Common myeloid progenitor, CD34-positive (primary cell): ENCODE data around the gene NCS1.

Experiments
- CTCF ChIA-PET: fragments of 350-600 bp; sonication (Branson Sonifier 250); formaldehyde crosslinking; loops from one replicate; lab custom pipeline; 2021; ENCODE audit warnings: antibody characterized with exemption; lab: Charles Lee
- POLR2A ChIA-PET: fragments of 350-600 bp; sonication (Branson Sonifier 250); formaldehyde crosslinking; loops from one replicate; lab custom pipeline; 2021; ENCODE audit warnings: antibody characterized with exemption; lab: Charles Lee
- DNase-seq, 3 donors: peaks; one replicate each; pipeline versions ENCODE4 v3.0.0 to v3.0.0-alpha.2; 2013
- H3K27ac ChIP-seq, 2 experiments: 1 replicate in 1 of 2; 2 replicates in 1 of 2; pipeline ENCODE4 v1.7.0; 2013; ENCODE audit warnings: inconsistent platforms in 2 of 2, low read length in 2 of 2, mild to moderate bottlenecking in 2 of 2, low read depth in 1 of 2, moderate library complexity in 1 of 2; ENCODE audit not compliant: severe bottlenecking in 2 of 2, insufficient read depth in 1 of 2, poor library complexity in 1 of 2
- H3K27me3 ChIP-seq, 5 experiments: replicated peaks in 2 of 5; 1 replicate in 3 of 5; 2 replicates in 2 of 5; pipeline versions ENCODE4 v1.6.1 to v1.7.0; 2013; ENCODE audit warnings: low read length in 4 of 5, mild to moderate bottlenecking in 2 of 5, moderate library complexity in 2 of 5, inconsistent platforms in 1 of 5; ENCODE audit not compliant: insufficient read depth in 5 of 5, control insufficient read depth in 4 of 5
- H3K36me3 ChIP-seq, 4 experiments: 1 replicate in 2 of 4; 2 replicates in 2 of 4; pipeline versions ENCODE4 v1.6.1 to v1.7.0; 2013; ENCODE audit warnings: low read length in 3 of 4, control low read depth in 1 of 4, mild to moderate bottlenecking in 1 of 4; ENCODE audit not compliant: control insufficient read depth in 4 of 4, insufficient read depth in 4 of 4
- H3K4me1 ChIP-seq, 4 experiments: 1 replicate in 3 of 4; 2 replicates in 1 of 4; pipeline versions ENCODE4 v1.6.1 to v1.7.1; 2013; ENCODE audit warnings: low read length in 3 of 4, mild to moderate bottlenecking in 3 of 4, control low read depth in 1 of 4, inconsistent platforms in 1 of 4, moderate library complexity in 1 of 4; ENCODE audit not compliant: control insufficient read depth in 4 of 4, insufficient read depth in 4 of 4; ENCODE audit errors: control extremely low read depth in 1 of 4
- H3K4me3 ChIP-seq, 7 experiments: 1 replicate in 4 of 7; 2 replicates in 3 of 7; pipeline versions ENCODE4 v1.5.1 to v1.7.0; 2013; ENCODE audit warnings: mild to moderate bottlenecking in 7 of 7, low read length in 6 of 7, moderate library complexity in 6 of 7, inconsistent platforms in 2 of 7, low read depth in 2 of 7, control low read depth in 1 of 7; ENCODE audit not compliant: insufficient read depth in 4 of 7, control insufficient read depth in 1 of 7; ENCODE audit errors: extremely low read depth in 1 of 7
- H3K9me3 ChIP-seq, 5 experiments: 1 replicate in 4 of 5; 2 replicates in 1 of 5; pipeline versions ENCODE4 v1.6.1 to v1.7.1; 2013; ENCODE audit warnings: low read length in 4 of 5, mild to moderate bottlenecking in 2 of 5, inconsistent platforms in 1 of 5, low read depth in 1 of 5, moderate library complexity in 1 of 5; ENCODE audit not compliant: control insufficient read depth in 4 of 5, insufficient read depth in 2 of 5; ENCODE audit errors: control extremely low read depth in 1 of 5
- WGBS: methylation state at CpG from one replicate; pipeline ENCODE4 v1.1.5; 2013; ENCODE audit not compliant: insufficient coverage; 5-methylcytosine and 5-hydroxymethylcytosine counted together

NCS1 gene

GRCh38 chr9:130173666-130173983 lies 1.4 kb downstream of the NCS1 start:
- Histone ChIP-seq H3K36me3 (no peaks in the 10 kb centered on the region), H3K27me3 (peaks cover 0 to 48% (median 13%) of the 10 kb centered on the region in 5 experiments), H3K9me3 (no peaks in the 10 kb centered on the region), H3K4me3 (no peak overlapping the region), H3K27ac (no peak overlapping the region), H3K4me1 (peaks cover 0 to 13% (median 10%) of the 10 kb centered on the region in 4 experiments)
- WGBS: 88% methylated on average over 7 of the region's 9 CpGs
- DNase-seq: no peak
- CTCF ChIA-PET: interaction anchor here (0.8 to 1.1 kb wide), 4 partner anchors 31 to 168 kb away, joined by 3 read pairs; no protein-coding TSS in a partner anchor
- POLR2A ChIA-PET: no interaction called here

GRCh38 chr9:130174025-130174424 lies 1.8 kb downstream of the NCS1 start:
- 91% methylated on average over 9 of the region's 9 CpGs for WGBS
- POLR2A ChIA-PET: no interaction called here
- no peak overlapping the region for H3K27ac ChIP-seq
- DNase-seq: no peak
- H3K9me3 ChIP-seq: no peaks in the 10 kb centered on the region
- H3K4me1 ChIP-seq: peaks cover 0 to 13% (median 10%) of the 10 kb centered on the region in 4 experiments
- peaks cover 0 to 47% (median 13%) of the 10 kb centered on the region in 5 experiments for H3K27me3 ChIP-seq
- CTCF ChIA-PET: interaction anchor here (0.8 to 1.1 kb wide), 4 partner anchors 32 to 167 kb away, joined by 3 read pairs; no protein-coding TSS in a partner anchor
- no peaks in the 10 kb centered on the region for H3K36me3 ChIP-seq
- no peak overlapping the region for H3K4me3 ChIP-seq

GRCh38 chr9:130174920-130175321 lies 2.7 kb downstream of the NCS1 start:
- POLR2A ChIA-PET: no interaction called here
- H3K9me3 ChIP-seq: no peaks in the 10 kb centered on the region
- no peak overlapping the region for H3K4me3 ChIP-seq
- H3K4me1 ChIP-seq: peaks cover 0 to 13% (median 10%) of the 10 kb centered on the region in 4 experiments
- WGBS: 89% methylated on average over 8 of the region's 8 CpGs
- H3K27me3 ChIP-seq: peaks cover 0 to 42% (median 13%) of the 10 kb centered on the region in 5 experiments
- CTCF ChIA-PET: no interaction called here
- no peak for DNase-seq
- H3K36me3 ChIP-seq: no peaks in the 10 kb centered on the region
- H3K27ac ChIP-seq: no peak overlapping the region

GRCh38 chr9:130175355-130175754 lies 3.2 kb downstream of the NCS1 start:
- ChIA-PET POLR2A (no interaction called here), CTCF (no interaction called here)
- DNase-seq: no peak
- Histone ChIP-seq H3K27ac (no peak overlapping the region), H3K4me1 (peaks cover 0 to 13% (median 10%) of the 10 kb centered on the region in 4 experiments), H3K9me3 (no peaks in the 10 kb centered on the region), H3K4me3 (no peak overlapping the region), H3K36me3 (no peaks in the 10 kb centered on the region), H3K27me3 (peaks cover 0 to 40% (median 14%) of the 10 kb centered on the region in 5 experiments)
- 94% methylated on average over 7 of the region's 9 CpGs for WGBS

- Histone ChIP-seq H3K36me3 (no peaks in the 10 kb centered on the region), H3K27ac (no peak overlapping the region), H3K9me3 (no peaks in the 10 kb centered on the region), H3K4me3 (no peak overlapping the region), H3K27me3 (peaks cover 0 to 28% (median 14%) of the 10 kb centered on the region in 5 experiments), H3K4me1 (peaks cover 0 to 12% (median 9%) of the 10 kb centered on the region in 4 experiments)
- 89% methylated on average over 5 of the region's 6 CpGs for WGBS
- no peak for DNase-seq
- ChIA-PET CTCF (no interaction called here), POLR2A (no interaction called here)
Measured at GRCh38 chr9:130176760-130177159, 4.6 kb downstream of the NCS1 start.

GRCh38 chr9:130177898-130178805 lies 5.9 kb downstream of the NCS1 start:
- Histone ChIP-seq H3K27me3 (peaks cover 0 to 22% (median 13%) of the 10 kb centered on the region in 5 experiments), H3K36me3 (no peaks in the 10 kb centered on the region), H3K4me1 (peaks cover 0 to 6% (median 4%) of the 10 kb centered on the region in 4 experiments), H3K4me3 (no peak overlapping the region), H3K27ac (no peak overlapping the region), H3K9me3 (no peaks in the 10 kb centered on the region)
- ChIA-PET CTCF (no interaction called here), POLR2A (no interaction called here)
- 92% methylated on average over 10 of the region's 20 CpGs for WGBS
- no peak for DNase-seq

GRCh38 chr9:130179331-130179907 lies 7.2 kb downstream of the NCS1 start:
- Histone ChIP-seq H3K4me3 (no peak overlapping the region), H3K4me1 (no peaks in the 10 kb centered on the region), H3K9me3 (no peaks in the 10 kb centered on the region), H3K27ac (no peak overlapping the region), H3K27me3 (peaks cover 0 to 11% (median 5%) of the 10 kb centered on the region in 5 experiments), H3K36me3 (no peaks in the 10 kb centered on the region)
- no peak for DNase-seq
- POLR2A ChIA-PET: no interaction called here
- CTCF ChIA-PET: no interaction called here
- no CpG with 5 or more reads among the region's 2 CpGs for WGBS
